ENCODE results near the gene RGS19.

Gene RGS19

GRCh38 chr20:64035933-64036345 lies 43.4 kb downstream of the RGS19 start, which contains the start of gene C20orf204:
Gene C20orf204, plus strand, starts transcription at chr20:64036182. Its CDS starts 142 bp downstream, at chr20:64036324.
- no peak for DNase-seq (ENCODE audit: low read depth in 2 of 2)

- DNase-seq (ENCODE audit: low read depth in 2 of 2): no peak
Observed at GRCh38 chr20:64035066-64035932, 44.0 kb downstream of the RGS19 start.

GRCh38 chr20:64033981-64034493 lies 45.3 kb downstream of the RGS19 start:
- DNase-seq (ENCODE audit: low read depth in 2 of 2): no peak

- no peak for DNase-seq (ENCODE audit: low read depth in 2 of 2)
Observed at GRCh38 chr20:64032706-64033624, 46.4 kb downstream of the RGS19 start.

- no peak for DNase-seq (ENCODE audit: low read depth in 2 of 2)
Observed at GRCh38 chr20:64031822-64032314, 47.5 kb downstream of the RGS19 start.

- DNase-seq (ENCODE audit: low read depth in 2 of 2): no peak
Observed at GRCh38 chr20:64030371-64031134, 48.8 kb downstream of the RGS19 start.

GRCh38 chr20:64029293-64030117 lies 49.8 kb downstream of the RGS19 start:
- DNase-seq (ENCODE audit: low read depth in 2 of 2): no peak

- DNase-seq (ENCODE audit: low read depth in 2 of 2): no peak
Observed at GRCh38 chr20:64027981-64028685, 51.2 kb downstream of the RGS19 start.

- DNase-seq (ENCODE audit: low read depth in 2 of 2): no peak
Observed at GRCh38 chr20:64025826-64026412, 53.4 kb downstream of the RGS19 start.

- no peak for DNase-seq (ENCODE audit: low read depth in 2 of 2)
Observed at GRCh38 chr20:64025101-64025825, 54.1 kb downstream of the RGS19 start.

GRCh38 chr20:64024141-64024990 lies 55.0 kb downstream of the RGS19 start:
- DNase-seq (ENCODE audit: low read depth in 2 of 2): no peak

GRCh38 chr20:64023361-64024140 lies 55.8 kb downstream of the RGS19 start:
- DNase-seq (ENCODE audit: low read depth in 2 of 2): no peak
